ENCODE measurements around the gene INF2.

DNA sequence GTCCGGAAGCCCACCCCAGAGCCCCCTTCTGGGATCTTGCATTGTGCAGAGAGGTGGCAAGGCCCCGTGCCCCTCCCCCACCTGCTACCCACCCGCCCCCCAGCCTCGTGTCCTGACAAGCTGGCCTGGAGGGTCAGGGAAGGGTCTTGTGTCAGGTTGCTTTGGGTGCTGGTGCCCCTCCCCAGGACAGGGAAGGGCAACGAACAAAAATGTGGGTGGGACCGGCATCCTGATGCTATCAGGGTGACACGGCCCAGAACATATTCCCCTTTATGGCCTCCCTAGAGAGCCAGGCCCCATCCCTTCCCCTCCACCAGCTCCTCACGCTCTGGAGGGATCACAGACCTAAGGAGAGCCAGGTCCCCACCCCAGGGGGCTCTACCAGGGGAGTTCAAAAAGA is 46.1 kb upstream of the INF2 start:
- no peak for TF ChIP-seq EP300 (IDR thresholded peaks at IDR 0.05; ENCODE audit: low read depth)
- no peak for TF ChIP-seq POLR2AphosphoS5 (IDR thresholded peaks at IDR 0.05)

Data from transverse colon (tissue), 3 donors.